GM18858 (cell line): ENCODE measurements around the gene CARM1.
"Not testable (repeated sequence)": the region's sequence is repeated elsewhere in the genome, so short reads cannot be mapped to it uniquely, and the experiment has no call there.

ENCODE experiments used
- ATAC-seq: cut with Tn5 transposase; IDR thresholded peaks from one replicate; pipeline ENCODE4 v1.9.1; 2021; ENCODE audit not compliant: unreplicated experiment

CARM1 gene

DNA sequence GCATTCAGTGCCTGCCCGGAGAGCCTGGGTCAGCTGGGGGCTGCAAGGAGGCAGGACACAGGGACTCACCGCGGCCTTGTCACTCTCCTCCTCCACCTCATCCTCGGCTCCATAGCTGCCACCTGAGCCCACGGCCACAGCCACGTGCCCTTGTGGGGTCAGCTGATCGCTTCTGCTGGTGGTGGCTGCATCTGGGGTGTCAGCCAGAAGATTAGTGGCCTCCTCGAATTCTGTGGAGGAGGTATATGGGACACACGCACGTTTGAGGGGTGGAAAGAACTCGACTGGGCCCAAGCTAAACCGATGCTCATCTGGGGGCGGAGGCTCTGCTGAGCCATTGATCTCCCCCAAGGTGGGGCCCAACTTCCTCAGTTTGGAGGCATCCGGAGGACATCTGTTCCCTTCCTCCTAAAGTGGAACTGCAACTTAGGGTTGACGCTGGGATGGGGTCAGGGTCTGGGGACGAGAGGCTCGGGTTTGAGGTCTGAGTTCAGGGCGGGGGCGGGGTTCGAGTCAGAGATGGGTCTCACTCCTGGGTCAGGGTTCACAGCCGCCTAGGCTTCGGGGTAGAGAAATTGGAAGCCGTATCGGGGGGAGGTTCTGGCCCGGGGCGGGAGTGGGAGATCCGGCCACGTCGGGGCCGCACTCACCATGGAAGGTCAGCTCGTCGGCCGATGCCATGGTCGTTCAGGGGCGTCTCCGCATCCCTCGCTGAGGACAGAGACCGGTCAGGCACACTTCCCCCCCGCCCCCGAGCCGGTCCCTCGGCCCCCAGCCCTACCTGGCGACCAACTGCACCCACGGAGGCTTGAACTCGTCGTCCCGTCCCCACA is 56.6 kb downstream of the CARM1 start:
- ATAC-seq: no peak

DNA sequence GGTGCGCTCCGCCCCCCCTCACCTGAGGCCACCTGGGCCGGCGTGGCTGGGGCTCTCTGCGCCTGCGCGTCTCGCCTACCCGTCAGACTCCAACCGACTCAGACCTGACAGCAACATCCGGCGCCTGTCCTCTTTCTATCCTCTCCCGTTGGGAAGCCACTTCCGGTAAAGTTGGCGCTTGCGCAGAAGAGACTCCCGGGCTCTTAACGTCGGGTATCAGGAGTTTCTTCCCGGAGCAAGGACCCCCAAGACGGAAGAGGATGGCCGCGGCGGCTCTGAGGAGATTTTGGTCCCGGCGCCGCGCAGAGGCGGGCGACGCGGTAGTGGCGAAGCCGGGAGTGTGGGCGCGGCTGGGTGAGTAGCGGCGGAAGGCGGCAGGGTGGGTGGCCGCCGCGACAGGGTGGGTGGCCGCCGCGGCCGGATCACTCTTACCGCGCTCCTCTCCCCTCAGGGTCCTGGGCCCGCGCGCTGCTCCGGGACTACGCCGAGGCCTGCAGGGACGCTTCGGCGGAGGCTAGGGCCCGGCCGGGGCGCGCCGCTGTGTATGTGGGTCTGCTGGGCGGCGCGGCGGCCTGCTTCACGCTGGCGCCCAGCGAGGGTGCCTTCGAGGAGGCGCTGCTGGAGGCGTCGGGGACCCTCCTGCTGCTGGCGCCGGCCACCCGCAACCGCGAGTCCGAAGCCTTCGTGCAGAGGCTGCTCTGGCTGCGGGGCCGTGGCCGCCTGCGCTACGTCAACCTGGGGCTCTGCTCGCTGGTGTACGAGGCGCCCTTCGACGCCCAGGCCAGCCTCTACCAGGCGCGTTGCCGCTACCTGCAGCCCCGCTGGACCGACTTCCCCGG is 57.4 kb downstream of the CARM1 start, which contains the start of the genes TIMM29 and YIPF2:
Gene TIMM29 (plus strand): TSS at position 249 of the 839 bp plus-strand sequence. CDS start 12 bp downstream, at position 261.
Gene YIPF2 (minus strand): TSS at position 77 of the 839 bp plus-strand sequence. CDS start 229 bp downstream, outside the sequence.
- ATAC-seq: peak; percentile 72

DNA sequence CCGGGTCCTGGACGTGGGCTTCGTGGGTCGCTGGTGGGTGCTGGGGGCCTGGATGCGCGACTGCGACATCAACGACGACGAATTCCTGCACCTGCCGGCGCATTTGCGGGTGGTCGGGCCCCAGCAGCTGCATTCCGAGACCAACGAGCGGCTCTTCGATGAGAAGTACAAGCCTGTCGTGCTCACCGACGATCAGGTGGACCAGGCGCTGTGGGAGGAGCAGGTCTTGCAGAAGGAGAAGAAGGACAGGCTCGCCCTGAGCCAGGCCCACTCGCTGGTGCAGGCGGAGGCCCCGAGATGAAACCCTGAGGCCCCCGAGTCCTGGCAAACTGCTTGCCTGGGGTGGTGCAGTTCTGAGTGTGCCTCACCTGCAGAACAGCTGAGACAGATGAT is 58.0 kb downstream of the CARM1 start:
- ATAC-seq: no peak

DNA sequence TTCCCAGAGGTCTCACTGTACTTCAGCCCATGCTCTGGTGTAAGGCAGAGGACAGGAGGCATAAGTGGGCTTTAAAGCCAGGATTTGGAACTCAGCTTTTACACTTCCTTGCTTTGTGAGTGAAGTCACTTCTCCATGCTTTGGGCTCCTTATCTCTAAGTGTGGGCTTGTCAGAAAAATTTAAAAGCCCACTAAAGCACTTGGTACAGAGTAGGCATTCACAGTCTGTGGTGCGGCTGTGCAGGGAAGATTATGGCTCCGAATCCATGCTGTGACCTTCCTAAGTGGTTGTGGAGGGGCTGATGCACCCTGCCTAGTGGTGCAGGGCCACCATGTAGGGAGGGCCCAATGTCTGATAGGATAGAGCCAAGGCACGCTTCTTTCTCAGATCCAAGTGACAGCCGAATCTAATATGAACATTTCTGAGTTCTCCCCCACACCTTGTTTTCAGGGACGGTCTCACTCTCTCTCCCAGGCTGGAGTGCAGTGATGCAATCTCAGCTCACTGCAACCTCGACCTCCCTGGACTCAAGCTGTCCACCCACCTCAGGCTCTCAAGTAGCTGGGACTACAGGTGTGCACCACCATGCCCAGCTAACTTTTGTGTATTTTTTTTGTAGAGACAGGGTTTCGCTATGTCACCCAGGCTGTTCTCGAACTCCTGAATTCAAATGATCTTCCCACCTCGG is 64.2 kb downstream of the CARM1 start:
- no peak for ATAC-seq

DNA sequence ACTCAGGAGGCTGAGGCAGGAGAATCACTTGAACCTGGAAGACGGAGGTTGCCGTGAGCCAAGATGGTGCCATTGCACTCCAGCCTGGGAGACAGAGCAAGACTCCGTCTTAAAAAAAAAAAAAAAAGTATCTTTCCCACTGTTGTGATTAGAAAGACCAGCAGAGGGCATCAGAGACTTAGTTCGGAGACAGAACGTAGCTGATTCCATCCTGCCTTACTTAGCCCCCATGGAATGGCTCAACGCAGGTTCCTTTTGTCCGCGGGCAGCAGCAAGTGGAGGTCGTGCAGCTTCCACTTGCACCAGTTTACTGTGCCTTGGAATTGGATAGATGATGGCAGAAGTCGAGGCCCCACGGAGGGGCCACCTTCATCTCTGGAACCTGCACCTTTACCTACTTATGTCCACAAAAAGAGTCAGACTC is 65.3 kb downstream of the CARM1 start:
- ATAC-seq: no peak

DNA sequence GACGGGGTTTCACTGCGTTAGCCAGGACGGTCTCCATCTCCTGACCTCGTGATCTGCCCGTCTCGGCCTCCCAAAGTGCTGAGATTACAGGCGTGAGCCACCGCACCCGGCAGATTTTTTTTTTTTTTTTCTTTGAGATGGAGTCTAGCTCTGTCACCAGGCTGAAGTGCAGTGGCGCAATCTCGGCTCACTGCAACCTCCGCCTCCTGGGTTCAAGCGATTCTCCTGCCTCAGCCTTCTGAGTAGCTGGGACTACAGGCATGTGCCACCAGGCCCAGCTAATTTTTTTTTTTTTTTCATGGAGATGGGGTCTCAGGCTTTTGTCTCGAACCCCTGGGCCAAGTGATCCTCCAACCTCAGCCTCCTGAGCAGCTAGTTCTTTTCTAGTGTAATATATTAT is 70.3 kb downstream of the CARM1 start:
- ATAC-seq: not testable (repeated sequence)

DNA sequence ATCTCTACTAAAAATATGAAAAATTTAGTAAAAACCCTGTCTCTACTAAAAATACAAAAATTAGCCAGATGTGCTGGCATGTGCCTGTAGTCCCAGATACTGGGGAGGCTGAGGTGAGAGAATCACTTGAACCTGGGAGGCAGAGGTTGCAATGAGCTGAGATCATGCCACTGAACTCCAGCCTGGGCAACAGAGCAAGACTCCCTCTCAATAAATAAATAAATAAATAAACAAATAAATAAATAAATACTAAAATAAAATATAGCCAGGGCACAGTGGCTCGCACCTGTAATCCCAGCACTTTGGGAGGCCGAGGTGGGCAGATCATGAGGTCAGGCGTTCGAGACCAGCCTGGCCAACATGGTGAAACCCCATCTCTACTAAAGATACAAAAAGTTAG is 72.1 kb downstream of the CARM1 start:
- ATAC-seq: not testable (repeated sequence)

DNA sequence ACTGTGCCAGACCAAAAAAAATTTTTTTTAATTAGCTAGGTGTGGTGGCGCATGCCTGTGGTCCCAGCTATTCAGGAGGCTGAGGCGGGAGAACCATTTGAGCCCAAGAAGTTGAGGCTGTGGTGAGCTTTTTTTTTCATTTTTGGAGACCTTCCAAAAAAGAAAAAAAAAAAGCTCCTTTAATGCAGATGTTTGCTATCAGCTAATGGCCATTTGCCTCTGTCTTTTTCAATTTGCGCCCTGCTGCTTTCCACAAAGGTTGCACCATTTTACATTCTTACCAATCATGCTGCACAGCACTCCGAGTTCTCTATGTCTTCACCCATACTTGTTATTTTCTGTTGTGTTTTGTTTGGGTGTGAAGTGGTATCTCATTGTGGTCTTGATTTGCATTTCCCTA is 73.9 kb downstream of the CARM1 start:
- ATAC-seq: no peak

DNA sequence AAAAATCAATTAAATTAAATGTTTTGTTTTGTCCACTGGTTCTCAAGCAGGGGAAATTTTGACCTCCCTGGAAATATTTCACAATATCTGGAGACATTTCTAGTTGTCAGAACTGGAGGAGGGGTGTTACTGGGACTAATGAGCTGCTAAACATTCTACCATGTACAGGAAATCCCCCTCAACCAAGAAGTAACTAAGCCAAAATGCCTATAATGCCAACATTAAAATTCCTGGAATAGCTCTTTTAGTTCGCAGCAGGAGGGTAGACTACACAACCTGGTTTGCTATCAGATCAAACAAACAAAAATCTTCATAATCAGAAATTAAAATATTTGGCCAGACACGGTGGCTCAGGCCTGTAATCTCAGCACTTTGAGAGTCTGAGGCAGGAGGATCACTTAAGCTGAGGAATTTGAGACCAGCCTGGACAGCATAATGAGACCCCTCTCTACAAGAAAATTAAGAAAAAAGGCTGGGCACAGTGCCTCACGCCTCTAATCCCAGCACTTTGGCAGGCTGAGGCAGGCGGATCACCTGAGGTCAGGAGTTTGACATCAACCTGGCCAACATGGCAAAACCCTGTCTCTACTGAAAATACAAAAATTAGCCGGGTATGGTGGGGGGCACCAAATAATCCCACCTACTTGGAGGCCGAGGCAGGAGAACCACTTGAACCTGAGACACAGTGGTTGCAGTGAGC is 75.8 kb downstream of the CARM1 start:
- ATAC-seq: no peak

DNA sequence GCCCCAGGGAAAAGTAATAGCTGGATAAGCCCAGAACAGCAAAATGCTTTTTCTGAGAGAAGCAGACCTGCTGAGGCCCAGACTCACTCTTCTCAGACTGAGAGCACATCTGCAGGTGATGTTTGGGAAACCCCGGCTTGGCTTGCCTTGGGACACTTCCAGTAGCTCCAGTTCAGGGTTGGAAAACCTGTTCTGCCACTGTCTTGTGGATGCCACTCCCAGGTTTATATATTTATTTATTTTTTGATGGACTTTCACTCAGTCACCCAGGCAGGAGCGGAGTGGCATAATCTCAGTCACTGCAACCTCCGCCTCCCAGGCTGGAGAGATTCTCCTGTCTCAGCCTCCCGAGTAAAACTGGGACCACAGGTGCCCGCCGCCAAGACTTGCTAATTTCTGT is 81.5 kb downstream of the CARM1 start:
- no peak for ATAC-seq

DNA sequence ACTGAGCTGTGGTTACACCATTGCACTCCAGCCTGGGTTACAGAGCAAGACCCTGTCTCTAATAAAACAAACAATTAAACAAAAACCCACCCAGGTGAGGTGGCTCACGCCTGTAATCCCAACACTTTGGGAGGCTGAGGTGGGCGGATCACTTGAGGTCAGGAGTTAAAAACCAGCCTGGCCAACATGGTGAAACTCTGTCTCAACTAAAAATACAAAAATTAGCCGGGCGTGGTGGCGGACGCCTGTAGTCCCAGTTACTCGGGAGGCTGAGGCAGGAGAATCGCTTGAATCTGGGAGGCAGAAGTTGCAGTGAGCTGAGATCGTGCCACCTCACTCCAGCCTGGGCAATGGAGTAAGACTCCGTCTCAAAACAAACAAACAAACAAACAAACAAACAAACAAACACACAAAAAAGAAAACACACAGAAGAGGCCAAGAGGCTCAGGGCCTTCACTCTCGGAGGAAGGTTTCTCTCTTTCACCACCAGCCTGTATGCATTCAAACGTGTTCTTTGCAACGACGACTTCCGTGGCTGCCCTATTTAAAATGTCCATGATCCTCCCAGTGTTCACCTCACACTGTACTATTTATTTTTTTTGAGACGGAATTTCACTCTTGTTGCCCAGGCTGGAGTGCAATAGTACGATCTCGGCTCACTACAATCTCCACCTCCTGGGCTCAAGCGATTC is 88.1 kb downstream of the CARM1 start:
- not testable (repeated sequence) for ATAC-seq

DNA sequence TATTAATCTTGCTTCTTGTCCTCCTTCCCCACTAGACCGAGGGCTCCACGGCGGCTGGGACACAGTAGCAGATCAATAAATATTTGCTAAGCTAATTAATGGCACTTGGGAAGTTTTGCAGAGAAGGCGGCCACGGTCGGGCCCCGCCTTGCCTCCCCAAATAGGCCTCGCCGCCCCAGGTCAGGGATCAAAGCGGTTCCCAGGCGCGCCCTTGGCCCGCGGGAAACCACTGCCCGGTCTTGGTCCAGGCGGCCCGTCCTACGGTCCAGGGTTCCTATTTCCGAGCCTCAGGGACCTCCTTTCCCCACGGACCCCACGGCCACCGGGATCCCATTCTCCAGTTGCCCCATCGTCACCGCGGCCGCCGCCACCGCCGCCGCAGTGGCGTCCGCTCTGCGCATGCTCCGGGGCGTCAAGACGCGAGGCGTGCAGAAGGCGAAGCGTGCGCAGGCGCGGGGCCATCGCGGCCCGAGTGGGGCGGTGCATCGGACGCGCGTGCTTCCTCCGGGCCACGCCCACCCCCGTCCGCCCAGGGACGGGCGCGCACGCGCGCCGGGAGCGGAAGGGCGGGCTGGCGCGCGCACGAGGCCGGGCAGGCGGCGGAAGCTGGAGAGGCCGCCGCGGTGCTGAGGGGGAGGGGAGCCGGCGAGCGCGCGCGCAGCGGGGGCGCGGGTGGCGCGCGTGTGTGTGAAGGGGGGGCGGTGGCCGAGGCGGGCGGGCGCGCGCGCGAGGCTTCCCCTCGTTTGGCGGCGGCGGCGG is 89.1 kb downstream of the CARM1 start, which contains the start of gene SMARCA4:
Gene SMARCA4 (plus strand): TSS at position 717 of the 759 bp plus-strand sequence. CDS start 23,122 bp downstream, outside the sequence.
- ATAC-seq: peak; percentile 62

DNA sequence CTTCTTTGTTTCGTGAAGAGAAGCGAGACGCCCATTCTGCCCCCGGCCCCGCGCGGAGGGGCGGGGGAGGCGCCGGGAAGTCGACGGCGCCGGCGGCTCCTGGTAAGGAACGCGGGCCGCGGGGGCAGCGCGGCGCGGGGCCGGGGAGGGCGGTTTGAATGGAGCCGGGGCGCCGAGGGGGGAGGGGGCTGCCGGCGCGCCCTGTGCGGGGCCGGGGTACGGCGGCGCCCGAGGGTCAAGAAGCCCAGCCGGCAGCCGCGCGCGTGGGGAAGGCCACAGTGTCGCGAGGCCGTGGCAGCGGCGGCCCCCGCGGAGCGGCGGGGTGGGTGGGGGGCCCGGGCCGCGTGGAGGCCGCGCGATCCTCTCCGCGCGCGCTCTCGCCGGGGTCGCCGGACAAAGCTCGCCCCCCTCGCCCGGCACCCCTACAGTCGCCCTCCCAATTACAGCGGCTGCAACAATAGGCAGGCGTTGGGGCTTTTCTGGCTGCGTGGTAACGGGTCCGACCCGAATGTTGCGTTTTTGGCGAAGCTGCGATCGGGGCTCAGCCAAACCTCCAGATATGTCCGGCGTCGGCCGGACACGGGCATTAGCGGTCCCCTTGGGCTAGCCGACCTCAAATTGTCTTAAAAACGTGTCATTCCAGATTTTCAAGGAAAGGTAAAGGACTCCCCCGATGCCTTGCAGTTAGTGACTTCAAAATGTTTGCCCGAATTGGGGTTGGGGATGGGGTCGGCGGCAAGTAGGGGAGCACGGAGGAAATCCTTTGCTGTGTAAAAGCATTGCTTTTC is 89.9 kb downstream of the CARM1 start:
- ATAC-seq: peak; percentile 18

DNA sequence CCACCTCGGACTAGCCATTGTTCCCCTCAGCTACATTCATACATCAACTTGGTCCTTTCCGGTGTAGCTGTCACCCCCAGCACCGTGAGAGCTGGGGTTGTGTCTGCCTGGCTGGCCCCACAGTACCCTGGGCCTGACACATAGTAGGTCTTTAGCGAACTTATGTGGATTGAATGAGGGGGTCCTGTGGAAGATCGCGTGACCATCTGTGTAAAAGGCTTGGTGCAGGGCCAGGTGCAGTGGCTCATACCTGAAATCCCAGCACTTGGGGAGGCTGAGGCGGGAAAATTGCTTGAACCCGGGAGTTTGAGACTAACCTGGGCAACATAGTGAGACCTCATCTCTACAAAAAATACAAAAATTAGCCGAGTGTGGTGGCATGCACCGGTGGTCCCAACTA is 91.5 kb downstream of the CARM1 start:
- no peak for ATAC-seq

DNA sequence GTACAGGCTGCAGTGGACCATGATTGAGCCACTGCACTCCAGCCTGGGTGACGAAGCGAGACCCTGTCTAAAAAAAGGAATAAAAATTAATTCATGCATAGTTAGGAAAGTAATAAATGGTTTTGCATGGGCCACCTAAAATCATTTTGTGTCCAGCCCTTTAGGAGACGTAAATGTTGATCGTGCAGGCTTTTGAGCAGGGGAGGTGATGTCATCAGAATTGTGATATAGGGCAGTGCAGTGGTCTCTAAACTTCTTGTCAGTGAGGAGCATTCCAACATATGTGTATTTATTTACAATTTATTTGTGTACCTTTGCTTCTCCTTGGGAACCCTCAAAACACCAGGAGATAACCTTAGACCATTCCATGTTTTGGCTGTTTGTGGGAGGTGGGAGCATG is 92.5 kb downstream of the CARM1 start:
- no peak for ATAC-seq

DNA sequence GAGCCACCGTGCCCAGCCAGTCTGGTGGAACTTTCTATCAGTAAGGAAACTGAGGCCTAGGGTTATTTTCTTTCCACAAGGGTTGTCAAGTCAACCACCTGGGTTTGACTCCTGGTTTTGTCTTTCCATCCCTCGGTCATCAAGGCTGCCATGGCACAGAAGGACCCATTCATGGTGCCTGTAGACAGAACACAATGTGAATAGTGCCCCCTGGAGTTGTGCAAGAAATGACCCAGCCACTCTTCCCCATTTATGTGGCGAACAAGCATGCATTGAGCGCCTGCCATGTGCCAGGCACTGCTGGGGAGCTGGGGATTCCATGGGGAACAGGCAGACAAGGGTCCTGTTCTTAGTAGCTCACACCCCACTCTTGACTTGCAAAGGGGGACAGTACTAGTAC is 93.5 kb downstream of the CARM1 start:
- ATAC-seq: no peak

DNA sequence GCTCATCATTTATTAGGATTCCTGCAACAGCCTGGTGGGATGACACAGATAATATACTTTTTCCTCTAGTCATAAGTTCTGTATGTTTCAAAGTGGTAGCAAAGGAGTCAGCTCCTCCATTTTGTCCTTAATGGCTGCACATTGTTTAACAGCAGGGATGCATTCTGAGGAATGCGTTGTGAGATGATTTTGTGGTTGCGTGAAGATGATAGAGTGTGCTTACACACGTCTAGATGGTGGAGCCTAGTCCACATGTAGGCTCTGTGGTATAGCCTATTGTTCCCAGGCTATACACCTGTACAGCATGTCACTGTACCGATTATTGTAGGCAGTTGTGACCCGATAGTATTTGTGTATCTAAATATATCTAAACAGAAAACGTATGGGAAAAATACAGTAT is 94.0 kb downstream of the CARM1 start:
- no peak for ATAC-seq

DNA sequence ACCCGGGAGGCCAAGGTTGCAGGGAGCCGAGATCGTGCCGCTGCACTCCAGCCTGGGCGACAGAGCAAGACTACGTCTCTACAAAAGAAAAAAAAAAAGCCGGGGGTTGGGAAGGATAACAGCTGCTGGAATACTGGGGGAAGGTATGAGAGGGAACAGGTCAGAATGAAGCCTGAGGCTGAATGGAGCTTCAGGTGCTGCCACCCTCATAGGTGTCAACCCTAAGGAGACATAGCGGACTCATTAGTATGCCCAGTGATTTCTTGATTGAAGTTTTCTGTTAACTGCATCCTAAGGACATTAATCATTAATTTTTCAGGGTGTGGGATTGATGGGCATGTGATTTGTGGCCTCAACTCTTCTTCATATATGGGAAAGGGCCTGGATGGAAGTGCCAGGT is 95.5 kb downstream of the CARM1 start:
- no peak for ATAC-seq
